Epithelial cell of esophagus (primary cell): ENCODE results near the gene GRM7.

Experiments
- DNase-seq: peaks from one replicate; pipeline ENCODE4 v3.0.0; 2010; ENCODE audit warnings: low read depth
- H3K4me3 ChIP-seq: 2 replicates; pipeline ENCODE4 v1.5.1; 2011; ENCODE audit warnings: mild to moderate bottlenecking, low read length, control low read depth
- CTCF ChIP-seq: IDR thresholded peaks from 2 replicates; pipeline ENCODE4 v1.5.1; 2011; ENCODE audit warnings: low read depth, mild to moderate bottlenecking, low read length, control low read depth, inconsistent platforms; ENCODE audit not compliant: insufficient read depth; ENCODE audit errors: missing control alignments

The GRM7 gene

GRCh38 chr3:7423995-7424394, 563.1 kb downstream of the GRM7 start:
- no peak for DNase-seq
- no peak for TF ChIP-seq CTCF
- H3K4me3 ChIP-seq = no peak overlapping the region

- H3K4me3 ChIP-seq = no peak overlapping the region
- no peak for TF ChIP-seq CTCF
- DNase-seq = no peak
Measured at GRCh38 chr3:7428206-7428718, 567.3 kb downstream of the GRM7 start.

GRCh38 chr3:7432610-7433009, 571.7 kb downstream of the GRM7 start:
- TF ChIP-seq CTCF = no peak
- no peak for DNase-seq
- H3K4me3 ChIP-seq = no peak overlapping the region

- no peak for DNase-seq
- no peak for TF ChIP-seq CTCF
- no peak overlapping the region for H3K4me3 ChIP-seq
Measured at GRCh38 chr3:7433073-7433472, 572.2 kb downstream of the GRM7 start.

- no peak for DNase-seq
- TF ChIP-seq CTCF = no peak
- H3K4me3 ChIP-seq = no peak overlapping the region
Measured at GRCh38 chr3:7436542-7436941, 575.6 kb downstream of the GRM7 start.

- no peak overlapping the region for H3K4me3 ChIP-seq
- DNase-seq = no peak
- TF ChIP-seq CTCF = no peak
Measured at GRCh38 chr3:7437231-7437630, 576.3 kb downstream of the GRM7 start.

GRCh38 chr3:7439101-7439680, 578.3 kb downstream of the GRM7 start:
- no peak for TF ChIP-seq CTCF
- DNase-seq = no peak
- no peak overlapping the region for H3K4me3 ChIP-seq
